B cell (primary cell): Measurements from ENCODE around the gene PCSK7. TPM values are rescaled to one million over a fixed set of nuclear protein-coding genes. Genes with fewer than 3 reads are reported as not detected.

Experiments used
- ATAC-seq: fragments of 200-7000 bp; cut with Tn5 transposase; one replicate; pipeline ENCODE4 v1.10.0; 2021; ENCODE audit warnings: low read depth, mild to moderate bottlenecking, moderate number of reproducible peaks, moderate library complexity
- CTCF ChIA-PET: fragments of 350-600 bp; sonication (Branson Sonifier 250); formaldehyde crosslinking; loops from one replicate; lab custom pipeline; 2021; ENCODE audit warnings: antibody characterized with exemption, inconsistent platforms; lab: Charles Lee
- POLR2A ChIA-PET: fragments of 350-600 bp; sonication (Branson Sonifier 250); formaldehyde crosslinking; loops from one replicate; lab custom pipeline; 2021; ENCODE audit warnings: antibody characterized with exemption; lab: Charles Lee
- DNase-seq: peaks from one replicate; pipeline ENCODE4 v3.0.0; 2013
- H2AFZ ChIP-seq: 2 replicates; pipeline ENCODE4 v1.6.1; 2012; ENCODE audit warnings: mild to moderate bottlenecking, low read depth, low read length; ENCODE audit not compliant: insufficient read depth, poor library complexity, severe bottlenecking
- H3K27ac ChIP-seq, 2 donors: 1 replicate in 1 of 2; 2 replicates in 1 of 2; pipeline ENCODE4 v1.5.1; 2012 to 2013; ENCODE audit warnings: low read length in 2 of 2, mild to moderate bottlenecking in 2 of 2, moderate library complexity in 1 of 2
- H3K27me3 ChIP-seq, 4 experiments: fragments of 200-600 bp in 1 of 4; sonication (generic) in 1 of 4; replicated peaks in 1 of 4; 1 replicate in 2 of 4; 2 replicates in 2 of 4; pipeline versions ENCODE4 v1.6.1 to v1.7.0; 2013 to 2016; ENCODE audit warnings: low read length in 3 of 4, mild to moderate bottlenecking in 2 of 4, mixed read lengths in 1 of 4, moderate library complexity in 1 of 4; ENCODE audit not compliant: insufficient read depth in 4 of 4, control insufficient read depth in 3 of 4; ENCODE audit errors: control extremely low read depth in 1 of 4
- H3K36me3 ChIP-seq, 2 experiments: replicated peaks in 1 of 2; 1 replicate in 1 of 2; 2 replicates in 1 of 2; pipeline versions ENCODE4 v1.6.1 to v1.7.1; 2013; ENCODE audit warnings: low read length in 1 of 2; ENCODE audit not compliant: insufficient read depth in 2 of 2, control insufficient read depth in 1 of 2; ENCODE audit errors: control extremely low read depth in 1 of 2, extremely low read depth in 1 of 2
- H3K4me1 ChIP-seq, 2 donors: fragments of 200-600 bp in 1 of 2; sonication (generic) in 1 of 2; 1 replicate in 1 of 2; 2 replicates in 1 of 2; pipeline versions ENCODE4 v1.5.1 to v1.6.1; 2013 to 2017; ENCODE audit warnings: low read length in 2 of 2; ENCODE audit not compliant: control insufficient read depth in 2 of 2, insufficient read depth in 2 of 2
- H3K4me2 ChIP-seq: replicated peaks from 2 replicates; pipeline ENCODE3; 2012; ENCODE audit warnings: mild to moderate bottlenecking, low read depth, low read length; ENCODE audit not compliant: poor library complexity, severe bottlenecking
- H3K4me3 ChIP-seq, 5 experiments: fragments of 200-600 bp in 1 of 5; sonication (generic) in 1 of 5; 1 replicate in 3 of 5; 2 replicates in 2 of 5; pipeline versions ENCODE4 v1.5.1 to v1.7.0; 2011 to 2016; ENCODE audit warnings: low read length in 4 of 5, mild to moderate bottlenecking in 4 of 5, low read depth in 2 of 5, control low read depth in 1 of 5, moderate library complexity in 1 of 5; ENCODE audit not compliant: insufficient read depth in 1 of 5; ENCODE audit errors: control extremely low read depth in 1 of 5, extremely low read depth in 1 of 5
- H3K79me2 ChIP-seq: fragments of 200-600 bp; sonication (generic); one replicate; pipeline ENCODE4 v1.6.0; 2016; ENCODE audit warnings: low read length; ENCODE audit not compliant: control insufficient read depth, insufficient read depth
- H3K9ac ChIP-seq: fragments of 200-600 bp; sonication (generic); 2 replicates; pipeline ENCODE4 v1.6.1; 2017; ENCODE audit warnings: mild to moderate bottlenecking, low read length, moderate library complexity
- H3K9me3 ChIP-seq, 3 donors: one replicate each; pipeline versions ENCODE4 v1.6.1 to v1.7.1; 2013; ENCODE audit warnings: low read length in 2 of 3; ENCODE audit not compliant: control insufficient read depth in 2 of 3, insufficient read depth in 1 of 3; ENCODE audit errors: control extremely low read depth in 1 of 3
- H4K20me1 ChIP-seq: 2 replicates; pipeline ENCODE4 v1.6.0; 2012; ENCODE audit warnings: mild to moderate bottlenecking, low read length; ENCODE audit not compliant: insufficient read depth, control insufficient read depth, poor library complexity, severe bottlenecking
- H3K27ac Mint-ChIP-seq: one replicate; pipeline ENCODE4 v1.8.0; 2021; ENCODE audit warnings: mixed read lengths
- H3K27me3 Mint-ChIP-seq: one replicate; pipeline ENCODE4 v1.8.0; 2021; ENCODE audit warnings: mixed read lengths
- H3K4me1 Mint-ChIP-seq: one replicate; pipeline ENCODE4 v1.8.0; 2021; ENCODE audit warnings: mixed read lengths
- H3K4me3 Mint-ChIP-seq: one replicate; pipeline ENCODE4 v1.8.0; 2021; ENCODE audit warnings: mixed read lengths
- H3K9me3 Mint-ChIP-seq: one replicate; pipeline ENCODE4 v1.8.0; 2022; ENCODE audit warnings: mixed read lengths; ENCODE audit not compliant: insufficient read depth
- CTCF ChIP-seq: fragments of 200-600 bp; IDR thresholded peaks from one replicate; pipeline ENCODE4 v1.8.0; 2022; ENCODE audit warnings: antibody characterized with exemption, mild to moderate bottlenecking
- EZH2 ChIP-seq: IDR thresholded peaks from 2 replicates; pipeline ENCODE4 v1.6.1; 2012; ENCODE audit warnings: borderline replicate concordance, low read depth, mild to moderate bottlenecking, moderate library complexity, low read length; ENCODE audit not compliant: insufficient read depth, poor library complexity, severe bottlenecking
- WGBS: methylation state at CpG from one replicate; pipeline ENCODE4 v1.1.5; 2013; ENCODE audit warnings: missing lambda C conversion rate; ENCODE audit not compliant: insufficient coverage; 5-methylcytosine and 5-hydroxymethylcytosine counted together
- intact Hi-C: fragments of 100-400 bp; cut with micrococcal nuclease; formaldehyde crosslinking; loops from one replicate; pipeline ENCODE4 v1.10.0; 2022
- polyA plus RNA-seq: library from polyadenylated mRNA; depleted of rRNA; stranded (reverse); fragments of >200 nt; gene quantifications from 2 replicates; pipeline ENCODE4 v1.2.3, GENCODE V29; 2012
- total RNA-seq, 2 donors: library from RNA; stranded (reverse); fragments of 120-200 nt in 1 of 2; gene quantifications; 1 replicate in 1 of 2; 2 replicates in 1 of 2; pipeline versions ENCODE4 v1.2.3 to v1.2.4, GENCODE V29; 2013 to 2022

The PCSK7 gene
- total and polyA plus RNA-seq, 2 donors (not counting 1 experiment from before 2014, with no cell fraction given), result 203 to 283 TPM

- H3K4me1 Mint-ChIP-seq, result peaks cover 53% of the 10 kb centered on the region
- no peak overlapping the region for H3K9ac ChIP-seq
- H3K79me2 ChIP-seq, result peaks cover 67% of the 10 kb centered on the region
- peak overlapping the region; percentile 96 for H3K4me2 ChIP-seq
- peaks cover 34 to 44% of the 10 kb centered on the region in 2 donors for H3K4me1 ChIP-seq
- ChIA-PET POLR2A (interaction anchor here (1.3 kb wide), 1 partner anchor 46 kb away, joined by 3 read pairs; no protein-coding TSS in a partner anchor), CTCF (interaction anchor here (1.2 to 19.9 kb wide), 7 partner anchors 8 to 394 kb away, joined by 3 to 309 read pairs (median 11); partner anchors contain the start of genes PAFAH1B2, SIDT2 and SIK3)
- H3K4me3 ChIP-seq, result no peak overlapping the region
- 97% methylated on average over 12 of the region's 12 CpGs for WGBS
- no peaks in the 10 kb centered on the region for H3K27me3 ChIP-seq
- intact Hi-C loops, result no loop called here
- DNase-seq (no peak), ATAC-seq (no peak)
- peaks cover 0 to 3% (median 0%) of the 10 kb centered on the region in 3 donors for H3K9me3 ChIP-seq
- no peaks in the 10 kb centered on the region for H3K9me3 Mint-ChIP-seq
- no peaks in the 10 kb centered on the region for H3K27me3 Mint-ChIP-seq
- H3K36me3 ChIP-seq, result peaks cover 3 to 56% of the 10 kb centered on the region in 2 experiments
- peak overlapping the region; percentile 95 for H3K4me3 Mint-ChIP-seq
- H3K27ac Mint-ChIP-seq, result peak overlapping the region; percentile 99
- H4K20me1 ChIP-seq, result peaks cover 2% of the 10 kb centered on the region
- no peak overlapping the region for H2AFZ ChIP-seq
- H3K27ac ChIP-seq, result peak overlapping the region; percentile 82 to 84
- TF ChIP-seq EZH2 (no peak), CTCF (no peak)
Measured at GRCh38 chr11:117229411-117229810, 2.5 kb downstream of the PCSK7 start.

- intact Hi-C loops, result no loop called here
- H3K4me2 ChIP-seq, result no peak overlapping the region
- H3K36me3 ChIP-seq, result peaks cover 5 to 69% of the 10 kb centered on the region in 2 experiments
- no peak for TF ChIP-seq CTCF
- TF ChIP-seq EZH2, result no peak
- H3K27ac ChIP-seq, result no peak overlapping the region
- Mint-ChIP-seq H3K9me3 (no peaks in the 10 kb centered on the region), H3K4me3 (no peak overlapping the region), H3K27me3 (no peaks in the 10 kb centered on the region), H3K27ac (peak overlapping the region; percentile 82), H3K4me1 (peaks cover 40% of the 10 kb centered on the region)
- H4K20me1 ChIP-seq, result peaks cover 8% of the 10 kb centered on the region
- POLR2A ChIA-PET, result interaction anchor here (0.7 to 1.3 kb wide), 2 partner anchors 8 to 45 kb away, joined by 3 to 4 read pairs; no protein-coding TSS in a partner anchor
- peaks cover 0 to 3% (median 0%) of the 10 kb centered on the region in 3 donors for H3K9me3 ChIP-seq
- CTCF ChIA-PET, result interaction anchor here (0.8 to 19.9 kb wide), 14 partner anchors 11 to 494 kb away, joined by 3 to 309 read pairs (median 4); partner anchors contain the start of genes APOA5, PAFAH1B2, SIDT2 and ZPR1
- H2AFZ ChIP-seq, result no peak overlapping the region
- no peak overlapping the region for H3K9ac ChIP-seq
- DNase-seq (no peak), ATAC-seq (no peak)
- H3K4me1 ChIP-seq, result peaks cover 27 to 40% of the 10 kb centered on the region in 2 donors
- no peaks in the 10 kb centered on the region for H3K27me3 ChIP-seq
- 100% methylated on average over 7 of the region's 11 CpGs for WGBS
- no peak overlapping the region for H3K4me3 ChIP-seq
- H3K79me2 ChIP-seq, result peaks cover 75% of the 10 kb centered on the region
Measured at GRCh38 chr11:117228091-117228490, 3.8 kb downstream of the PCSK7 start.
